ENCODE data around the gene KCNG4.

KCNG4 gene

GRCh38 chr16:84239909-84240308, at the start of gene KCNG4:
Gene KCNG4 (minus strand): TSS chr16:84240012. CDS start chr16:84237485, 2,527 bp downstream.
- TF ChIP-seq GATA3 (IDR thresholded peaks at IDR 0.05; ENCODE audit: low read depth, low read length) (no peak), GATA2 (IDR thresholded peaks at IDR 0.05; ENCODE audit: low read depth, low read length) (peak; percentile 89)

GRCh38 chr16:84288902-84289301, 49.1 kb upstream of the KCNG4 start:
- TF ChIP-seq GATA2 (IDR thresholded peaks at IDR 0.05; ENCODE audit: low read depth, low read length) = no peak
- TF ChIP-seq GATA3 (IDR thresholded peaks at IDR 0.05; ENCODE audit: low read depth, low read length) = no peak

- TF ChIP-seq GATA3 (IDR thresholded peaks at IDR 0.05; ENCODE audit: low read depth, low read length) (no peak), GATA2 (IDR thresholded peaks at IDR 0.05; ENCODE audit: low read depth, low read length) (no peak)
These were observed 46.9 kb upstream of the KCNG4 start for GRCh38 chr16:84286578-84287240.

GRCh38 chr16:84284154-84284722, 44.4 kb upstream of the KCNG4 start:
- TF ChIP-seq GATA3 (IDR thresholded peaks at IDR 0.05; ENCODE audit: low read depth, low read length) (no peak), GATA2 (IDR thresholded peaks at IDR 0.05; ENCODE audit: low read depth, low read length) (no peak)

- TF ChIP-seq GATA2 (IDR thresholded peaks at IDR 0.05; ENCODE audit: low read depth, low read length) (no peak), GATA3 (IDR thresholded peaks at IDR 0.05; ENCODE audit: low read depth, low read length) (no peak)
These were observed 43.7 kb upstream of the KCNG4 start for GRCh38 chr16:84283314-84284153.

GRCh38 chr16:84282533-84282932, 42.7 kb upstream of the KCNG4 start:
- no peak for TF ChIP-seq GATA2 (IDR thresholded peaks at IDR 0.05; ENCODE audit: low read depth, low read length)
- no peak for TF ChIP-seq GATA3 (IDR thresholded peaks at IDR 0.05; ENCODE audit: low read depth, low read length)

GRCh38 chr16:84281074-84281473, 41.3 kb upstream of the KCNG4 start:
- no peak for TF ChIP-seq GATA3 (IDR thresholded peaks at IDR 0.05; ENCODE audit: low read depth, low read length)
- TF ChIP-seq GATA2 (IDR thresholded peaks at IDR 0.05; ENCODE audit: low read depth, low read length) = no peak

GRCh38 chr16:84279881-84280280, 40.1 kb upstream of the KCNG4 start:
- TF ChIP-seq GATA3 (IDR thresholded peaks at IDR 0.05; ENCODE audit: low read depth, low read length) (no peak), GATA2 (IDR thresholded peaks at IDR 0.05; ENCODE audit: low read depth, low read length) (no peak)

GRCh38 chr16:84278968-84279367, 39.2 kb upstream of the KCNG4 start:
- TF ChIP-seq GATA2 (IDR thresholded peaks at IDR 0.05; ENCODE audit: low read depth, low read length) = no peak

- TF ChIP-seq GATA3 (IDR thresholded peaks at IDR 0.05; ENCODE audit: low read depth, low read length) (no peak), GATA2 (IDR thresholded peaks at IDR 0.05; ENCODE audit: low read depth, low read length) (no peak)
These were observed 38.5 kb upstream of the KCNG4 start for GRCh38 chr16:84278333-84278732.

GRCh38 chr16:84277244-84277823, 37.5 kb upstream of the KCNG4 start:
- TF ChIP-seq GATA2 (IDR thresholded peaks at IDR 0.05; ENCODE audit: low read depth, low read length) = no peak

GRCh38 chr16:84275585-84276151, 35.9 kb upstream of the KCNG4 start:
- TF ChIP-seq GATA3 (IDR thresholded peaks at IDR 0.05; ENCODE audit: low read depth, low read length) = no peak
- no peak for TF ChIP-seq GATA2 (IDR thresholded peaks at IDR 0.05; ENCODE audit: low read depth, low read length)

- no peak for TF ChIP-seq GATA3 (IDR thresholded peaks at IDR 0.05; ENCODE audit: low read depth, low read length)
- TF ChIP-seq GATA2 (IDR thresholded peaks at IDR 0.05; ENCODE audit: low read depth, low read length) = no peak
These were observed 34.7 kb upstream of the KCNG4 start for GRCh38 chr16:84274515-84274914.

GRCh38 chr16:84272740-84273320, 33.0 kb upstream of the KCNG4 start:
- TF ChIP-seq GATA2 (IDR thresholded peaks at IDR 0.05; ENCODE audit: low read depth, low read length) (no peak), GATA3 (IDR thresholded peaks at IDR 0.05; ENCODE audit: low read depth, low read length) (no peak)

All from SH-SY5Y (cell line).